H1 (cell line): ENCODE results near the gene RFX6. TPM values are rescaled to one million over a fixed set of nuclear protein-coding genes. Genes with fewer than 3 reads are reported as not detected.

Experiments used
- CTCF ChIA-PET: fragments of 300-600 bp; sonication (Branson Sonifier 250); formaldehyde crosslinking; loops from one replicate; lab custom pipeline; 2021; ENCODE audit not compliant: partially characterized antibody; lab: Charles Lee
- POLR2A ChIA-PET: fragments of 300-600 bp; sonication (Branson Sonifier 250); formaldehyde crosslinking; loops from one replicate; lab custom pipeline; 2021; ENCODE audit warnings: inconsistent platforms; ENCODE audit not compliant: partially characterized antibody; lab: Charles Lee
- DNase-seq, 2 experiments: peaks; one replicate each; pipeline versions ENCODE4 v3.0.0 to v3.0.0-alpha.2; 2010 to 2022; ENCODE audit warnings: low spot score in 2 of 2, low read depth in 1 of 2, mixed read lengths in 1 of 2
- FAIRE-seq: peaks from 2 replicates; lab custom pipeline; 2011; peaks lifted over from hg19 to GRCh38; lab: Jason Lieb, UNC
- H2AFZ ChIP-seq: 2 replicates; pipeline ENCODE4 v1.8.1; 2012; ENCODE audit warnings: low read length, inconsistent platforms
- H2AK5ac ChIP-seq: 2 replicates; pipeline ENCODE4 v1.6.1; 2013; ENCODE audit warnings: low read depth, low read length
- H2BK120ac ChIP-seq: replicated peaks from 2 replicates; pipeline ENCODE3; 2013; ENCODE audit warnings: low read depth, low read length, inconsistent platforms
- H2BK12ac ChIP-seq: 2 replicates; pipeline ENCODE4 v1.6.1; 2013; ENCODE audit warnings: low read depth, low read length
- H2BK15ac ChIP-seq: 2 replicates; pipeline ENCODE4 v1.6.1; 2013; ENCODE audit warnings: low read length
- H2BK20ac ChIP-seq: 2 replicates; pipeline ENCODE4 v1.6.1; 2013; ENCODE audit warnings: low read length
- H2BK5ac ChIP-seq: 2 replicates; pipeline ENCODE4 v1.6.1; 2013; ENCODE audit warnings: low read depth, low read length
- H3K14ac ChIP-seq: 2 replicates; pipeline ENCODE4 v1.6.1; 2013; ENCODE audit warnings: inconsistent platforms; ENCODE audit not compliant: insufficient read length
- H3K18ac ChIP-seq: 2 replicates; pipeline ENCODE4 v1.6.1; 2013; ENCODE audit warnings: low read length; ENCODE audit errors: extremely low read depth
- H3K23ac ChIP-seq: 2 replicates; pipeline ENCODE4 v1.6.1; 2013; ENCODE audit warnings: inconsistent platforms; ENCODE audit not compliant: insufficient read length
- H3K23me2 ChIP-seq: 2 replicates; pipeline ENCODE4 v1.6.1; 2013; ENCODE audit warnings: low read depth, low read length
- H3K27ac ChIP-seq: 2 replicates; pipeline ENCODE4 v1.6.1; 2011; ENCODE audit warnings: low read depth, low read length, inconsistent platforms
- H3K27me3 ChIP-seq, 4 experiments: replicated peaks in 1 of 4; 1 replicate in 1 of 4; 2 replicates in 3 of 4; pipeline versions ENCODE4 v1.6.1 to v1.8.1; 2011 to 2013; ENCODE audit warnings: low read length in 3 of 4, mild to moderate bottlenecking in 3 of 4, inconsistent platforms in 2 of 4, mixed read lengths in 2 of 4, moderate library complexity in 1 of 4; ENCODE audit not compliant: control insufficient read depth in 3 of 4, insufficient read depth in 3 of 4; ENCODE audit errors: extremely low read depth in 1 of 4
- H3K36me3 ChIP-seq, 4 experiments: 2 replicates each; pipeline versions ENCODE4 v1.6.1 to v1.8.1; 2011 to 2013; ENCODE audit warnings: mild to moderate bottlenecking in 4 of 4, low read length in 3 of 4, moderate library complexity in 2 of 4, control low read depth in 1 of 4, inconsistent platforms in 1 of 4; ENCODE audit not compliant: insufficient read depth in 4 of 4, control insufficient read depth in 2 of 4
- H3K4ac ChIP-seq: replicated peaks from 2 replicates; pipeline ENCODE3; 2013; ENCODE audit warnings: low read length, low read depth, mixed read lengths, inconsistent platforms; ENCODE audit not compliant: insufficient read length
- H3K4me1 ChIP-seq, 4 experiments: replicated peaks in 1 of 4; 1 replicate in 1 of 4; 2 replicates in 3 of 4; pipeline versions ENCODE4 v1.6.1 to v1.8.1; 2011 to 2013; ENCODE audit warnings: low read length in 3 of 4, inconsistent platforms in 2 of 4, mixed read lengths in 1 of 4; ENCODE audit not compliant: insufficient read depth in 4 of 4, control insufficient read depth in 3 of 4
- H3K4me2 ChIP-seq, 2 experiments: 2 replicates each; pipeline versions ENCODE4 v1.6.1 to v1.8.1; 2011 to 2013; ENCODE audit warnings: low read depth in 2 of 2, low read length in 2 of 2, control low read depth in 1 of 2, inconsistent platforms in 1 of 2, mild to moderate bottlenecking in 1 of 2; ENCODE audit not compliant: insufficient read depth in 1 of 2
- H3K4me3 ChIP-seq, 4 experiments: fragments of 200-600, 300-600 bp in 1 of 4; sonication (generic), shearing (Covaris generic), sonication (Bioruptor Twin) in 1 of 4; 2 replicates each; pipeline versions ENCODE4 v1.5.1 to v1.8.1; 2011 to 2016; ENCODE audit warnings: low read length in 4 of 4, low read depth in 3 of 4, control low read depth in 2 of 4, inconsistent platforms in 2 of 4, mild to moderate bottlenecking in 2 of 4, mixed read lengths in 1 of 4, moderate library complexity in 1 of 4; ENCODE audit not compliant: insufficient read depth in 2 of 4; ENCODE audit errors: extremely low read depth in 1 of 4
- H3K56ac ChIP-seq: replicated peaks from 2 replicates; pipeline ENCODE3; 2013; ENCODE audit warnings: low read depth, mild to moderate bottlenecking, mixed read lengths, low read length, inconsistent platforms; ENCODE audit not compliant: insufficient read length
- H3K79me1 ChIP-seq: 2 replicates; pipeline ENCODE4 v1.6.1; 2013; ENCODE audit warnings: low read depth, low read length, control low read depth
- H3K79me2 ChIP-seq, 2 experiments: 2 replicates each; pipeline versions ENCODE4 v1.6.1 to v1.8.1; 2012 to 2013; ENCODE audit warnings: low read length in 2 of 2, mild to moderate bottlenecking in 2 of 2, inconsistent platforms in 1 of 2; ENCODE audit not compliant: insufficient read depth in 2 of 2, control insufficient read depth in 1 of 2
- H3K9ac ChIP-seq, 4 experiments: replicated peaks in 1 of 4; 1 replicate in 1 of 4; 2 replicates in 3 of 4; pipeline versions ENCODE4 v1.6.1 to v1.8.1; 2011 to 2013; ENCODE audit warnings: low read depth in 3 of 4, low read length in 3 of 4, control low read depth in 2 of 4, mild to moderate bottlenecking in 2 of 4, moderate library complexity in 2 of 4, inconsistent platforms in 1 of 4; ENCODE audit errors: extremely low read depth in 1 of 4
- H3K9me3 ChIP-seq, 2 experiments: 2 replicates each; pipeline versions ENCODE4 v1.6.1 to v1.8.1; 2012 to 2013; ENCODE audit warnings: mild to moderate bottlenecking in 2 of 2, moderate library complexity in 2 of 2, control low read depth in 1 of 2, inconsistent platforms in 1 of 2, low read depth in 1 of 2, low read length in 1 of 2, mixed read lengths in 1 of 2; ENCODE audit not compliant: insufficient read depth in 2 of 2
- H4K20me1 ChIP-seq, 2 experiments: replicated peaks in 1 of 2; 2 replicates each; pipeline versions ENCODE3 to v1.8.1; 2011 to 2013; ENCODE audit warnings: inconsistent platforms in 2 of 2, low read length in 2 of 2, mild to moderate bottlenecking in 1 of 2; ENCODE audit not compliant: insufficient read depth in 2 of 2, control insufficient read depth in 1 of 2
- H4K5ac ChIP-seq: 2 replicates; pipeline ENCODE4 v1.6.1; 2013; ENCODE audit warnings: low read length, low read depth, mixed read lengths, inconsistent platforms; ENCODE audit not compliant: insufficient read length
- H4K8ac ChIP-seq: 2 replicates; pipeline ENCODE4 v1.8.0; 2013; ENCODE audit warnings: mild to moderate bottlenecking, moderate library complexity, low read length, inconsistent platforms; ENCODE audit not compliant: insufficient read depth; ENCODE audit errors: extremely low read depth
- H4K91ac ChIP-seq: replicated peaks from 2 replicates; pipeline ENCODE3; 2013; ENCODE audit warnings: low read length, mixed read lengths, inconsistent platforms; ENCODE audit not compliant: insufficient read length
- ASH2L ChIP-seq: fragments of 200-600, 300-600 bp; sonication (generic); IDR thresholded peaks from one replicate; pipeline ENCODE4 v1.7.1; 2017; ENCODE audit warnings: low read length
- polyA plus RNA-seq, 7 experiments: library from polyadenylated mRNA; depleted of rRNA in 3 of 7; stranded (reverse) in 5 of 7; unstranded in 2 of 7; fragments of >200 nt in 5 of 7; fragments of 200-250 nt in 2 of 7; gene quantifications; 1 replicate in 5 of 7; 2 replicates in 1 of 7; 4 replicates in 1 of 7; pipeline versions ENCODE4 v1.2.1 to v1.2.3, GENCODE V29; 2011 to 2013; ENCODE audit warnings: missing spikeins in 2 of 7, mixed read lengths in 2 of 7
- total RNA-seq: library from RNA; stranded (reverse); fragmentation: NEBNext Ultra II Directional; extraction: Animal tissue kit (Norgen Biotek cat#: 25700); gene quantifications from 2 replicates; pipeline ENCODE4 v1.2.1, GENCODE V29; 2021

RFX6 gene
- total and polyA plus RNA-seq, 2 of the 8 experiments (the other 6 are each of a cell fraction or from before 2014, with no cell fraction given) = not detected

DNA sequence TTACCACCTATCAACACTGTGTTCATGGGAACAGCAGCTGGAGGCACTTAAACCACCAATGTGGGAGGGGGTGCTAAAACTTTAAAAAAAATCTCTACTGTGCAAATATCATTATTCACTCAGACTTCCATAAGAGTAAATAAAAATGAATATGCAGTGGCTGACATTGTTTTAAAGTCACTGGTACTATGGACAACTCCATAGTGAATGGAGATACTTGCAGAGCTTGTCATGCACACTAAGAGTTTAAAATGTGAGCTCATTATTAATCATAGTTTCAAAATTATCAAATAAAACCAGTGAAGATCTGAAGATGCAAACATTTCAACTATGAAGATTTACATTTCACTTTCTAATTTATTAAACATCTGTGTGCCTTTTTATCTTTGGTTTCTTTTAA lies 54.4 kb downstream of the RFX6 start:
- Histone ChIP-seq H3K14ac (no peak overlapping the region), H3K18ac (no peak overlapping the region), H3K79me1 (no peaks in the 10 kb centered on the region), H2BK12ac (no peak overlapping the region), H3K27me3 (no peaks in the 10 kb centered on the region), H3K27ac (no peak overlapping the region), H3K9ac (no peak overlapping the region), H3K79me2 (no peaks in the 10 kb centered on the region), H4K8ac (no peak overlapping the region), H4K5ac (no peak overlapping the region), H3K4me2 (no peak overlapping the region), H2AFZ (no peak overlapping the region), H2BK20ac (no peak overlapping the region), H3K23ac (no peak overlapping the region), H4K91ac (no peak overlapping the region), H2BK120ac (no peak overlapping the region), H2BK5ac (no peak overlapping the region), H3K56ac (no peak overlapping the region), H2BK15ac (no peak overlapping the region), H3K4me1 (no peaks in the 10 kb centered on the region), H3K4ac (no peak overlapping the region), H3K9me3 (no peaks in the 10 kb centered on the region), H3K4me3 (no peak overlapping the region), H2AK5ac (no peak overlapping the region), H3K23me2 (no peaks in the 10 kb centered on the region; the same call in 1 of the 2 replicates), H4K20me1 (no peaks in the 10 kb centered on the region), H3K36me3 (no peaks in the 10 kb centered on the region)
- CTCF ChIA-PET = interaction anchor here (0.7 to 1.5 kb wide), 2 partner anchors 11 to 38 kb away, joined by 3 to 5 read pairs; no protein-coding TSS in a partner anchor
- FAIRE-seq (no peak), DNase-seq (no peak)
- TF ChIP-seq ASH2L = no peak
- POLR2A ChIA-PET = no interaction called here
